H9 (cell line): Measurements from ENCODE around the gene FNDC8. TPM values are rescaled to one million over a fixed set of nuclear protein-coding genes. Genes with fewer than 3 reads are reported as not detected.

Experiments
- DNase-seq: peaks from one replicate; pipeline ENCODE4 v3.0.0-alpha.2; 2017
- H2AFZ ChIP-seq: one replicate; pipeline ENCODE4 v1.6.1; 2013; ENCODE audit warnings: mild to moderate bottlenecking, low read length, control low read depth, moderate library complexity
- H2AK5ac ChIP-seq: 2 replicates; pipeline ENCODE4 v1.6.1; 2013; ENCODE audit warnings: low read length, control low read depth, mixed read lengths; ENCODE audit not compliant: insufficient read length
- H2BK120ac ChIP-seq: one replicate; pipeline ENCODE4 v1.6.1; 2013; ENCODE audit warnings: low read depth, mild to moderate bottlenecking, low read length, control low read depth, inconsistent platforms; ENCODE audit not compliant: poor library complexity, severe bottlenecking
- H2BK12ac ChIP-seq: 2 replicates; pipeline ENCODE4 v1.6.1; 2013; ENCODE audit warnings: low read length, control low read depth, mixed read lengths, low read depth; ENCODE audit not compliant: insufficient read length
- H2BK15ac ChIP-seq: 2 replicates; pipeline ENCODE4 v1.6.1; 2013; ENCODE audit warnings: low read depth, low read length, control low read depth
- H2BK20ac ChIP-seq: one replicate; pipeline ENCODE4 v1.6.1; 2013; ENCODE audit warnings: low read depth, mild to moderate bottlenecking, low read length, control low read depth, inconsistent platforms; ENCODE audit not compliant: poor library complexity, severe bottlenecking
- H2BK5ac ChIP-seq: 2 replicates; pipeline ENCODE4 v1.6.1; 2013; ENCODE audit warnings: low read length, control low read depth, mixed read lengths; ENCODE audit not compliant: insufficient read length
- H3K14ac ChIP-seq: 2 replicates; pipeline ENCODE4 v1.6.1; 2013; ENCODE audit warnings: low read length, control low read depth; ENCODE audit not compliant: insufficient read depth
- H3K18ac ChIP-seq: 2 replicates; pipeline ENCODE4 v1.6.1; 2013; ENCODE audit warnings: low read depth, mild to moderate bottlenecking, mixed read lengths, low read length, control low read depth; ENCODE audit not compliant: insufficient read length
- H3K23ac ChIP-seq: 2 replicates; pipeline ENCODE4 v1.6.1; 2013; ENCODE audit warnings: low read length, control low read depth, mixed read lengths, low read depth; ENCODE audit not compliant: insufficient read length
- H3K23me2 ChIP-seq: 2 replicates; pipeline ENCODE4 v1.6.1; 2013; ENCODE audit warnings: low read depth, mild to moderate bottlenecking, mixed read lengths, low read length, control low read depth; ENCODE audit not compliant: insufficient read length, poor library complexity, severe bottlenecking
- H3K27ac ChIP-seq: 2 replicates; pipeline ENCODE4 v1.5.1; 2013; ENCODE audit warnings: low read length, control low read depth, mixed read lengths, low read depth; ENCODE audit not compliant: insufficient read length
- H3K27me3 ChIP-seq: 2 replicates; pipeline ENCODE4 v1.6.1; 2013; ENCODE audit warnings: low read length, control low read depth, inconsistent platforms; ENCODE audit not compliant: insufficient read depth
- H3K4ac ChIP-seq: 2 replicates; pipeline ENCODE4 v1.6.1; 2013; ENCODE audit warnings: low read depth, mild to moderate bottlenecking, control low read depth, inconsistent platforms, low read length, moderate library complexity
- H3K4me1 ChIP-seq: 2 replicates; pipeline ENCODE4 v1.6.1; 2013; ENCODE audit warnings: low read length, control low read depth, inconsistent platforms; ENCODE audit not compliant: insufficient read depth
- H3K4me2 ChIP-seq: 2 replicates; pipeline ENCODE4 v1.6.1; 2013; ENCODE audit warnings: low read length, control low read depth, mixed read lengths; ENCODE audit not compliant: insufficient read length, insufficient read depth
- H3K56ac ChIP-seq: 2 replicates; pipeline ENCODE4 v1.6.1; 2013; ENCODE audit warnings: low read depth, mild to moderate bottlenecking, mixed read lengths, low read length, control low read depth; ENCODE audit not compliant: insufficient read length
- H3K79me1 ChIP-seq: 2 replicates; pipeline ENCODE4 v1.6.1; 2013; ENCODE audit warnings: low read depth, mild to moderate bottlenecking, moderate library complexity, low read length, control low read depth, inconsistent platforms; ENCODE audit not compliant: insufficient read depth, poor library complexity, severe bottlenecking
- H3K79me2 ChIP-seq: 2 replicates; pipeline ENCODE4 v1.6.1; 2013; ENCODE audit warnings: low read length, control low read depth, inconsistent platforms; ENCODE audit not compliant: insufficient read depth
- H3K9ac ChIP-seq: 2 replicates; pipeline ENCODE4 v1.6.1; 2013; ENCODE audit warnings: low read length, control low read depth, mixed read lengths; ENCODE audit not compliant: insufficient read length; ENCODE audit errors: extremely low read depth
- H3K9me3 ChIP-seq: one replicate; pipeline ENCODE4 v1.6.1; 2013; ENCODE audit warnings: low read depth, low read length, inconsistent platforms; ENCODE audit not compliant: control insufficient read depth
- H3T11ph ChIP-seq: one replicate; pipeline ENCODE4 v1.6.1; 2013; ENCODE audit warnings: mild to moderate bottlenecking, low read length, control low read depth, inconsistent platforms
- H4K20me1 ChIP-seq: one replicate; pipeline ENCODE4 v1.6.1; 2013; ENCODE audit not compliant: control insufficient read depth, insufficient read length, insufficient read depth
- H4K5ac ChIP-seq: 2 replicates; pipeline ENCODE4 v1.6.1; 2013; ENCODE audit warnings: low read depth, mild to moderate bottlenecking, mixed read lengths, low read length, control low read depth; ENCODE audit not compliant: insufficient read length
- H4K8ac ChIP-seq: replicated peaks from 2 replicates; pipeline ENCODE4 v1.6.1; 2013; ENCODE audit warnings: low read length, control low read depth, mixed read lengths, low read depth; ENCODE audit not compliant: insufficient read length
- H4K91ac ChIP-seq: 2 replicates; pipeline ENCODE4 v1.6.1; 2013; ENCODE audit warnings: low read depth, mild to moderate bottlenecking, moderate library complexity, mixed read lengths, low read length, control low read depth; ENCODE audit not compliant: insufficient read length
- H3K27ac Mint-ChIP-seq, 3 experiments: 2 replicates in 2 of 3; 3 replicates in 1 of 3; pipeline ENCODE4 v1.8.0; 2020 to 2021; ENCODE audit warnings: mixed read lengths in 3 of 3, mild to moderate bottlenecking in 1 of 3, moderate library complexity in 1 of 3
- H3K27me3 Mint-ChIP-seq: 2 replicates; pipeline ENCODE4 v1.8.0; 2021; ENCODE audit warnings: low read depth, mild to moderate bottlenecking, moderate library complexity, mixed read lengths
- H3K36me3 Mint-ChIP-seq, 3 experiments: 2 replicates in 2 of 3; 3 replicates in 1 of 3; pipeline ENCODE4 v1.8.0; 2020 to 2021; ENCODE audit warnings: low read depth in 3 of 3, mixed read lengths in 3 of 3; ENCODE audit not compliant: insufficient read depth in 1 of 3
- H3K4me1 Mint-ChIP-seq, 2 experiments: 2 replicates each; pipeline ENCODE4 v1.8.0; 2020; ENCODE audit warnings: mixed read lengths in 2 of 2
- H3K4me3 Mint-ChIP-seq, 2 experiments: 2 replicates in 1 of 2; 3 replicates in 1 of 2; pipeline ENCODE4 v1.8.0; 2020 to 2021; ENCODE audit warnings: mild to moderate bottlenecking in 2 of 2, mixed read lengths in 2 of 2, moderate library complexity in 1 of 2
- H3K9me3 Mint-ChIP-seq, 2 experiments: 2 replicates in 1 of 2; 3 replicates in 1 of 2; pipeline ENCODE4 v1.8.0; 2020; ENCODE audit warnings: mild to moderate bottlenecking in 2 of 2, mixed read lengths in 2 of 2, moderate library complexity in 1 of 2
- CTCF ChIP-seq: fragments of 200-600 bp; sonication (generic); conservative IDR thresholded peaks from 3 replicates; pipeline ENCODE4 v1.8.0; 2021; ENCODE audit warnings: antibody characterized with exemption, mild to moderate bottlenecking
- WGBS: extraction: QIAGEN DNeasy Blood & Tissue Kit; methylation state at CpG from one replicate; pipeline ENCODE4 v1.1.7; 2013; ENCODE audit warnings: missing lambda C conversion rate, low lambda C conversion rate, mixed read lengths; ENCODE audit not compliant: insufficient read length; ENCODE audit errors: extremely low coverage; 5-methylcytosine and 5-hydroxymethylcytosine counted together
- long read RNA-seq: library from polyadenylated mRNA; unstranded; transcript quantifications from one replicate; pipeline ENCODE4 v2.0.0, GENCODE V29; 2020
- total RNA-seq: library from RNA; stranded (reverse); gene quantifications from 2 replicates; pipeline ENCODE4 v1.2.1, GENCODE V29; 2021

Gene FNDC8
- not detected in 2 replicates for total RNA-seq
- long read RNA-seq: 0 reads

GRCh38 chr17:35121315-35121714, at the start of gene FNDC8:
Gene FNDC8 (plus strand): TSS chr17:35121615. CDS start chr17:35121694, 79 bp downstream.
- H3K9me3 ChIP-seq: no peaks in the 10 kb centered on the region
- no peak within 1 kb of the TSS for H3K23ac ChIP-seq
- Mint-ChIP-seq H3K4me3 (no peak within 1 kb of the TSS; a peak in 1 of 5 replicates), H3K4me1 (peaks cover 14 to 16% of the 10 kb centered on the region in 2 experiments), H3K27me3 (peaks cover 16% of the 10 kb centered on the region), H3K36me3 (peaks cover 0 to 6% (median 2%) of the 10 kb centered on the region in 3 experiments; a peak in 4 of 7 replicates), H3K9me3 (no peaks in the 10 kb centered on the region), H3K27ac (no peak within 1 kb of the TSS)
- no peak within 1 kb of the TSS for H4K91ac ChIP-seq
- H3T11ph ChIP-seq: no peak within 1 kb of the TSS
- H3K14ac ChIP-seq: no peak within 1 kb of the TSS
- H3K79me1 ChIP-seq: no peaks in the 10 kb centered on the region
- H2BK5ac ChIP-seq: no peak within 1 kb of the TSS
- no peak for TF ChIP-seq CTCF
- DNase-seq: no peak
- no peaks in the 10 kb centered on the region for H3K27me3 ChIP-seq
- H2BK15ac ChIP-seq: no peak within 1 kb of the TSS
- no peak within 1 kb of the TSS for H2AFZ ChIP-seq
- H2BK120ac ChIP-seq: no peak within 1 kb of the TSS
- H3K4me1 ChIP-seq: no peaks in the 10 kb centered on the region
- no CpG with 5 or more reads among the region's 3 CpGs for WGBS
- no peak within 1 kb of the TSS for H2BK12ac ChIP-seq
- peaks cover 2% of the 10 kb centered on the region for H4K20me1 ChIP-seq
- no peak within 1 kb of the TSS for H2AK5ac ChIP-seq
- no peak within 1 kb of the TSS for H4K8ac ChIP-seq
- no peak within 1 kb of the TSS for H3K56ac ChIP-seq
- no peak within 1 kb of the TSS for H2BK20ac ChIP-seq
- no peaks in the 10 kb centered on the region for H3K79me2 ChIP-seq
- no peak within 1 kb of the TSS for H3K9ac ChIP-seq
- no peak within 1 kb of the TSS for H3K27ac ChIP-seq
- no peak within 1 kb of the TSS for H3K18ac ChIP-seq
- H4K5ac ChIP-seq: no peak within 1 kb of the TSS
- H3K4ac ChIP-seq: no peak within 1 kb of the TSS
- H3K23me2 ChIP-seq: peaks cover 5% of the 10 kb centered on the region
- H3K4me2 ChIP-seq: no peak within 1 kb of the TSS
